ENCODE measurements around the gene KRTAP10-1. TPM values are rescaled to one million over a fixed set of nuclear protein-coding genes. Genes with fewer than 3 reads are reported as not detected.
"Not testable (repeated sequence)": the region's sequence is repeated elsewhere in the genome, so short reads cannot be mapped to it uniquely, and the experiment has no call there.

The KRTAP10-1 gene
- total RNA-seq, 5 donors from 2014 or later (not counting 1 experiment from before 2014, with no cell fraction given), result not detected

DNA sequence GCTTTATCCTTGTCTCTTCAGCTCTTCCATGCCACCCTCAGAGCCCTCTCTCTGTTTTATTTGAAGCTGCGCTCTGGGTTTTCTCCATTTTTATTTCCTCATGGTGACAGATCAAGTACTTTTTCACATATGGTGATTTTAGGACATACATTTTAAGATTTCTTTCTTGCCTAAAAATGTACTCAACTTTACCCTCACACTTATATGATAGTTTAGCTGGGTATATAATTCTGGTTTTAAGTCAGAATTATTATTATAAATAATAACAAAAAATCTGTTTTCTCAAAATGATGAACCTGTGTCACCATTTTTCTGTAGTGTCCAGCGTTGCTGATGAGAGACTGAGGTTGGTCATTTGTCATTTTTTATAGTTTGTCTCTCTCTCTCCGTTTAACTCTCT, 41.2 kb upstream of the KRTAP10-1 start:
- CTCF ChIA-PET, result no interaction called here

DNA sequence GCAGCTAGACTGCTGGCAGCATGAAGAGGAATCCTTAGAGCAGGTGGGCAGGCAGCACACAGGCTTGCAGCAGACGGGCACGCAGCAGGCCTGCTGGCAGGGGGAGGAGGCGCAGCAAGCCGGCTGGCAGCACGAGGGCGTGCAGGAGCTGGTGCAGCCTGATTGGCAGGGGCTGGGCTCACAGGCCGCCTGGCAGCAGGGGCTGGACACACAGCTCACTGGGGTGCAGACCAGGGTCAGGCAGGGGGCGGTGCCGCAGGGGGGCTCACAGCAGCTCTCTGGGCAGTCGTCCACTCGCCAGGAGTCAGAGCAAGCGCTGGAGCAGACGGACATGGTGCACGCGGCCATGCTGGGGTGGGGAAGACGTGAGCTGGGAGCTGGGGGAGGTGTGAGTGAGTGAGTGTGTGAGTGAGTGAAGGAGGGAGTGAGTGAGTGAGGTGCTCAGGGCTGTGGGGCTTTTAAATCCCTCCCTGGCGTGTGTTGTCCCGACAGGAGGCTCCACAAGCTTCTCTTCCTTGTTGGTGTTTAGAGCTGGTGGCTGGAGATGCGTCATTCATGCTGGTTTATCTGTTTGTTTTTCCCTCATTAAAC, 40.3 kb upstream of the KRTAP10-1 start, which contains the start of gene KRTAP10-5:
Gene KRTAP10-5 (minus strand): TSS at position 374 of the 591 bp plus-strand sequence. CDS start 26 bp downstream, at position 348.
- WGBS (ENCODE audit: insufficient coverage), result 72% methylated on average over 17 of the region's 19 CpGs
- DNase-seq, result peak in 3 of 35 experiments; percentile 4 to 24 (median 7)
- ATAC-seq (replicated peaks in 1 of 4); POLR2A ChIA-PET; H3K4me1 ChIP-seq (ENCODE audit: control insufficient read depth in 1 of 2, extremely low read depth in 1 of 2, insufficient read depth in 2 of 2, low read length in 2 of 2); H3K27me3 ChIP-seq (replicated peaks in 1 of 2; ENCODE audit: control insufficient read depth in 2 of 2, extremely low read depth in 1 of 2, insufficient read depth in 2 of 2, low read length in 1 of 2); H3K27ac Mint-ChIP-seq; H3K27ac ChIP-seq (ENCODE audit: low read length); H3K36me3 Mint-ChIP-seq; H3K4me3 ChIP-seq (ENCODE audit: control insufficient read depth in 1 of 2, extremely low read depth in 1 of 2, low read length in 1 of 2); H3K36me3 ChIP-seq (ENCODE audit: control insufficient read depth in 2 of 2, extremely low read depth in 1 of 2, insufficient read depth in 1 of 2, low read length in 1 of 2); H3K9me3 ChIP-seq; CTCF ChIA-PET: not testable (repeated sequence)
- Mint-ChIP-seq H3K4me3 (peak within 1 kb of the TSS in 2 of 3 donors; percentile 33 to 36), H3K27me3 (peaks cover 13 to 23% of the 10 kb centered on the region in 2 donors), H3K4me1 (peaks cover 20 to 28% (median 22%) of the 10 kb centered on the region in 3 donors), H3K9me3 (peaks cover 8 to 29% (median 16%) of the 10 kb centered on the region in 3 donors)

More for the DNA sequence above, 41.2 kb upstream of the KRTAP10-1 start:
- POLR2A ChIA-PET, result no interaction called here
- peaks cover 0 to 4% of the 10 kb centered on the region in 2 experiments for H3K4me1 ChIP-seq (ENCODE audit: control insufficient read depth in 1 of 2, extremely low read depth in 1 of 2, insufficient read depth in 2 of 2, low read length in 2 of 2)
- peaks cover 18 to 26% of the 10 kb centered on the region in 2 donors for H3K27me3 Mint-ChIP-seq
- H3K27ac ChIP-seq (ENCODE audit: low read length), result no peak overlapping the region
- ATAC-seq (replicated peaks in 1 of 4) (no peak), DNase-seq (no peak)
- no peaks in the 10 kb centered on the region for H3K36me3 ChIP-seq (ENCODE audit: control insufficient read depth in 2 of 2, extremely low read depth in 1 of 2, insufficient read depth in 1 of 2, low read length in 1 of 2)
- no peak overlapping the region for H3K27ac Mint-ChIP-seq
- H3K9me3 Mint-ChIP-seq, result peaks cover 8 to 29% (median 16%) of the 10 kb centered on the region in 3 donors
- peak overlapping the region in 1 of 3 donors; percentile 15 for H3K4me3 Mint-ChIP-seq
- H3K36me3 Mint-ChIP-seq, result no peaks in the 10 kb centered on the region
- no peak overlapping the region for H3K4me3 ChIP-seq (ENCODE audit: control insufficient read depth in 1 of 2, extremely low read depth in 1 of 2, low read length in 1 of 2)
- peaks cover 20 to 24% (median 22%) of the 10 kb centered on the region in 3 donors for H3K4me1 Mint-ChIP-seq
- no CpG with 5 or more reads among the region's 3 CpGs for WGBS (ENCODE audit: insufficient coverage)
- H3K9me3 ChIP-seq, result no peaks in the 10 kb centered on the region
- peaks cover 0 to 11% of the 10 kb centered on the region in 2 experiments for H3K27me3 ChIP-seq (replicated peaks in 1 of 2; ENCODE audit: control insufficient read depth in 2 of 2, extremely low read depth in 1 of 2, insufficient read depth in 2 of 2, low read length in 1 of 2)

DNA sequence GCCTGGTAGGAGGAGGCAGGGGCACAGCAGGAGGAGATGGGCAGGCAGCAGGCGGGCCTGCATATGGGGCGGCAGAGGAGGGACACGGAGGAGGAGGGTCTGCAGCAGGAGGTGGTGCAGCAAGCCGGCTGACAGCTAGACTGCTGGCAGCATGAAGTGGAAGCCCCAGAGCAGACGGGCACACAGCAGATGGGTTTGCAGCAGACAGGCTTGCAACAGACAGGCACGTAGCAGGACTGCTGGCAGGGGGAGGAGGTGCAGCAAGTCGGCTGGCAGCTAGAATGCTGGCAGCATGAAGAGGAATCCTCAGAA, 39.8 kb upstream of the KRTAP10-1 start:
- no peak overlapping the region for H3K27ac Mint-ChIP-seq

DNA sequence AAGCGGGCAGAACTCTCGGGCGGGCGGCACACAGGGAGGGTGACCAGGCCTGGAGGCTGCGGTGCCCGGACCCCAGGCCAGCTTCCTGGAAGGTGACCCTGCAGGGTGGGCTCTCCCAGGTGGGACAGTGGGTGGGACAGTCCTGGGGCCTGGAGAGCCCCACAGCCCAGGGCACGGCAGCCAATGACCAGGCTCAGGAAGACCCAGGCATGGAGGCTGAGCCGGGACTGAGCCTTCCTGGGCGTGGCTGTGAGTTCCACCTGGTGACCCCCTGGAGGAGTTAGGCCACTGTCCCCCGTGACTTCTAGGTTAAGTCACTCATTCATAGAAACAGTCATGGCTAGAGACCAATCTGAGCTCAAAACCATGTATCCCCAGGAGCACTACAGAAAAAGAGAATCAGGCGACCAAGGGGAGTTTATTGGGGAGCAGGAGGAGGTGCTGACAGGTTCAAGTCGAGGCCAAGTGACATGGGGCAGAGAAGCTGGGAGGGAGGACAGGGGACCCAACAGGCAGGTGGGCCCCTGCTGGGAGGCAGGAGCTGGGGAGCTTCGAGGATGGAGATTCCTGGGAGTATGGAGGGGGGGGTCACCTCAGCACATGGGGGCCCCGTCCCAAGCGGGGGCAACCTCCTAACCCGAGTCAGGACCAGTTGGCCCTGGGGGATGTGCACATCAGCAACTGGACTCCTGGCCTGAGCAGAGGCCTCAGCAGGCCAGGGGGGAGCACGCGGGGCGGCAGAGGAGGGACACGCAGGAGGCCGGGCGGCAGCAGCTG, 39.2 kb upstream of the KRTAP10-1 start:
- Mint-ChIP-seq H3K9me3 (peaks cover 8 to 29% (median 16%) of the 10 kb centered on the region in 3 donors), H3K4me1 (peaks cover 19 to 30% (median 19%) of the 10 kb centered on the region in 3 donors), H3K27ac (no peak overlapping the region), H3K4me3 (no peak overlapping the region), H3K36me3 (no peaks in the 10 kb centered on the region), H3K27me3 (peaks cover 14 to 19% of the 10 kb centered on the region in 2 donors)
- H3K9me3 ChIP-seq, result no peaks in the 10 kb centered on the region
- H3K36me3 ChIP-seq (ENCODE audit: control insufficient read depth in 2 of 2, extremely low read depth in 1 of 2, insufficient read depth in 1 of 2, low read length in 1 of 2), result no peaks in the 10 kb centered on the region
- ATAC-seq (replicated peaks in 1 of 4), result no peak
- peaks cover 0 to 20% of the 10 kb centered on the region in 2 experiments for H3K27me3 ChIP-seq (replicated peaks in 1 of 2; ENCODE audit: control insufficient read depth in 2 of 2, extremely low read depth in 1 of 2, insufficient read depth in 2 of 2, low read length in 1 of 2)
- no peak overlapping the region for H3K4me3 ChIP-seq (ENCODE audit: control insufficient read depth in 1 of 2, extremely low read depth in 1 of 2, low read length in 1 of 2)
- ChIA-PET POLR2A (no interaction called here), CTCF (no interaction called here)
- WGBS (ENCODE audit: insufficient coverage), result 66% methylated on average over 10 of the region's 22 CpGs
- DNase-seq, result peak in 2 of 35 experiments; percentile 3 to 17
- no peak overlapping the region for H3K27ac ChIP-seq (ENCODE audit: low read length)
- H3K4me1 ChIP-seq (ENCODE audit: control insufficient read depth in 1 of 2, extremely low read depth in 1 of 2, insufficient read depth in 2 of 2, low read length in 2 of 2), result peaks cover 0 to 10% of the 10 kb centered on the region in 2 experiments

More for the DNA sequence above, 39.8 kb upstream of the KRTAP10-1 start:
- H3K36me3 ChIP-seq (ENCODE audit: control insufficient read depth in 2 of 2, extremely low read depth in 1 of 2, insufficient read depth in 1 of 2, low read length in 1 of 2), result no peaks in the 10 kb centered on the region
- WGBS (ENCODE audit: insufficient coverage), result 72% methylated on average over 7 of the region's 7 CpGs
- DNase-seq, result no peak
- no peaks in the 10 kb centered on the region for H3K9me3 ChIP-seq
- H3K4me3 Mint-ChIP-seq, result peak overlapping the region in 1 of 3 donors; percentile 33
- ChIA-PET POLR2A (no interaction called here), CTCF (no interaction called here)
- peaks cover 0 to 5% of the 10 kb centered on the region in 2 experiments for H3K4me1 ChIP-seq (ENCODE audit: control insufficient read depth in 1 of 2, extremely low read depth in 1 of 2, insufficient read depth in 2 of 2, low read length in 2 of 2)
- H3K36me3 Mint-ChIP-seq, result no peaks in the 10 kb centered on the region
- peaks cover 13 to 22% of the 10 kb centered on the region in 2 donors for H3K27me3 Mint-ChIP-seq
- H3K4me3 ChIP-seq (ENCODE audit: control insufficient read depth in 1 of 2, extremely low read depth in 1 of 2, low read length in 1 of 2), result no peak overlapping the region
- H3K4me1 Mint-ChIP-seq, result peaks cover 22 to 33% (median 22%) of the 10 kb centered on the region in 3 donors
- no peak overlapping the region for H3K27ac ChIP-seq (ENCODE audit: low read length)
- peaks cover 8 to 29% (median 16%) of the 10 kb centered on the region in 3 donors for H3K9me3 Mint-ChIP-seq
- no peak for ATAC-seq (replicated peaks in 1 of 4)
- H3K27me3 ChIP-seq (replicated peaks in 1 of 2; ENCODE audit: control insufficient read depth in 2 of 2, extremely low read depth in 1 of 2, insufficient read depth in 2 of 2, low read length in 1 of 2), result peaks cover 0 to 14% of the 10 kb centered on the region in 2 experiments

DNA sequence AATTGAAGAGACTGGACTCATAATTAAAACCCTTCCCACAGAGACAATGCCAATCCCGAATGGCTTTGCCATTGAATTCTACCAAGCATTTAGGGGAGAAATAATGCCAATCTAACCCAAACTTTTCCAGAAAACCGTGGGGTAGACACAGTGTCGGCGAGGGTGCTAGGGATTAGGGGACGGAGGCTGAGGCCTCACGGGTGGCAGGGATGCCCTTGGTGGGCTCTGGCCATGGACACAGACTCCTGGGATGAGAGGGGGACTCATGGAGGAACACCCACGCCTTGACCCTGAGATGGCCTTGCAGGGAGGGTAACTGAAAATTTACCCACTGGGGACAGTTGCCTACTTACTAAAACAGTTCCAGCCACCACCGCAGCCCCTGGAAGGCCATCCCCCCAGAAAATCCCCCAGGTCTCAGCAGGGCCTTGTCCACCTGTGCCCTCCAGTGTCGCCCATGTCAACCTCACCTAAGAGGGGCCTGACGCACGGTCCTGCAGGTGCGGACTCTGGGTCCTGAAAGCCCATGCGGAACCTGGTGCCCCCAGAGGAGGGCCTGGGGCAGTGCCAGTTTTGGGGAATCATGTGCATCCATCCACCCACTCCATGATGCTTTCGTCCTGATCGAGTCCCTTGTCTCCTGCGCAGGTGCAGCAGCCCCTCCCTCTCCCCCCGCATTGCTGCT, 38.5 kb upstream of the KRTAP10-1 start:
- Mint-ChIP-seq H3K36me3 (no peaks in the 10 kb centered on the region), H3K4me1 (peaks cover 12 to 27% (median 12%) of the 10 kb centered on the region in 3 donors), H3K27ac (peak overlapping the region in 1 of 2 donors; percentile 72), H3K4me3 (no peak overlapping the region), H3K27me3 (peaks cover 13 to 15% of the 10 kb centered on the region in 2 donors), H3K9me3 (peaks cover 8 to 29% (median 16%) of the 10 kb centered on the region in 3 donors)
- ChIA-PET CTCF (no interaction called here), POLR2A (no interaction called here)
- no peak overlapping the region for H3K4me3 ChIP-seq (ENCODE audit: control insufficient read depth in 1 of 2, extremely low read depth in 1 of 2, low read length in 1 of 2)
- 94% methylated on average over 9 of the region's 17 CpGs for WGBS (ENCODE audit: insufficient coverage)
- no peak overlapping the region for H3K27ac ChIP-seq (ENCODE audit: low read length)
- H3K4me1 ChIP-seq (ENCODE audit: control insufficient read depth in 1 of 2, extremely low read depth in 1 of 2, insufficient read depth in 2 of 2, low read length in 2 of 2), result peaks cover 0 to 7% of the 10 kb centered on the region in 2 experiments
- peak in 1 of 35 experiments; percentile 2 for DNase-seq
- no peaks in the 10 kb centered on the region for H3K9me3 ChIP-seq
- no peaks in the 10 kb centered on the region for H3K36me3 ChIP-seq (ENCODE audit: control insufficient read depth in 2 of 2, extremely low read depth in 1 of 2, insufficient read depth in 1 of 2, low read length in 1 of 2)
- ATAC-seq (replicated peaks in 1 of 4), result no peak
- peaks cover 0 to 21% of the 10 kb centered on the region in 2 experiments for H3K27me3 ChIP-seq (replicated peaks in 1 of 2; ENCODE audit: control insufficient read depth in 2 of 2, extremely low read depth in 1 of 2, insufficient read depth in 2 of 2, low read length in 1 of 2)

DNA sequence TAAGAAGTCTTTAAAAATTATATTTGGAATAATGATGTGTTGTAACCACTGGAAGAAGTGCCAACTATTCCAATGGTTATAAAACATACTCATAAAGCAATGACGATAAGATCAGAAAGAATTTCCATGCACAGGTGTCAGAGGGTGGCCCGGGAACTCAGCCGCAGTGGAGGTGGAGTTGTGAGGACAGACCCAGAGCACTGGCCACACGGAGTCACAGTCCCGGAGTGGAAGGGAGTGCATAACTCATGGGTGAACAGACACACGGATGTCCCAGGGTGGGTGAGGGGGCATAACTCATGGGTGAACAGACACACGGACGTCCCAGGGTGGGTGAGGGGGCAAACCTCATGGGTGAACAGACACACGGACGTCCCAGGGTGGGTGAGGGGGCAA, 36.0 kb upstream of the KRTAP10-1 start:
- ATAC-seq (replicated peaks in 1 of 4), result no peak

More for the DNA sequence above, 36.0 kb upstream of the KRTAP10-1 start:
- Mint-ChIP-seq H3K36me3 (no peaks in the 10 kb centered on the region), H3K27ac (no peak overlapping the region), H3K4me1 (peaks cover under 1 to 12% (median 5%) of the 10 kb centered on the region in 3 donors), H3K27me3 (peaks cover 9 to 16% of the 10 kb centered on the region in 2 donors), H3K9me3 (peaks cover 4 to 21% (median 9%) of the 10 kb centered on the region in 3 donors), H3K4me3 (no peak overlapping the region)
- CTCF ChIA-PET, result no interaction called here
- peaks cover 0 to 33% of the 10 kb centered on the region in 2 experiments for H3K27me3 ChIP-seq (replicated peaks in 1 of 2; ENCODE audit: control insufficient read depth in 2 of 2, extremely low read depth in 1 of 2, insufficient read depth in 2 of 2, low read length in 1 of 2)
- 79% methylated on average over 4 of the region's 10 CpGs for WGBS (ENCODE audit: insufficient coverage)
- peaks cover 0 to 7% of the 10 kb centered on the region in 2 experiments for H3K4me1 ChIP-seq (ENCODE audit: control insufficient read depth in 1 of 2, extremely low read depth in 1 of 2, insufficient read depth in 2 of 2, low read length in 2 of 2)
- no peak overlapping the region for H3K4me3 ChIP-seq (ENCODE audit: control insufficient read depth in 1 of 2, extremely low read depth in 1 of 2, low read length in 1 of 2)
- no peak for DNase-seq
- H3K9me3 ChIP-seq, result no peaks in the 10 kb centered on the region
- POLR2A ChIA-PET, result no interaction called here
- no peak overlapping the region for H3K27ac ChIP-seq (ENCODE audit: low read length)
- no peaks in the 10 kb centered on the region for H3K36me3 ChIP-seq (ENCODE audit: control insufficient read depth in 2 of 2, extremely low read depth in 1 of 2, insufficient read depth in 1 of 2, low read length in 1 of 2)
